Activated CD8-positive, alpha-beta T cell treated with anti-CD3 and anti-CD28 coated beads for 36 hours (primary cell): ENCODE measurements around the gene HAT1. TPM values are rescaled to one million over a fixed set of nuclear protein-coding genes. Genes with fewer than 3 reads are reported as not detected.

Experiments used
- ATAC-seq: fragments of 200-7000 bp; cut with Tn5 transposase; one replicate; pipeline ENCODE4 v1.10.0; 2021; ENCODE audit warnings: mild to moderate bottlenecking, moderate library complexity
- CTCF ChIA-PET: fragments of 350-600 bp; sonication (Branson Sonifier 250); formaldehyde crosslinking; loops from one replicate; lab custom pipeline; 2021; ENCODE audit warnings: antibody characterized with exemption; lab: Charles Lee
- POLR2A ChIA-PET: fragments of 350-600 bp; sonication (Branson Sonifier 250); formaldehyde crosslinking; loops from one replicate; lab custom pipeline; 2021; ENCODE audit warnings: antibody characterized with exemption; lab: Charles Lee
- DNase-seq: peaks from one replicate; pipeline ENCODE4 v3.0.0-alpha.2; 2020
- H3K27ac Mint-ChIP-seq: one replicate; pipeline ENCODE4 v1.8.0; 2021; ENCODE audit warnings: mild to moderate bottlenecking, mixed read lengths
- H3K27me3 Mint-ChIP-seq: one replicate; pipeline ENCODE4 v1.8.0; 2021; ENCODE audit warnings: mixed read lengths
- H3K36me3 Mint-ChIP-seq: one replicate; pipeline ENCODE4 v1.8.0; 2021; ENCODE audit warnings: low read depth, mixed read lengths
- H3K4me1 Mint-ChIP-seq: one replicate; pipeline ENCODE4 v1.8.0; 2021; ENCODE audit warnings: low read depth, mixed read lengths
- H3K4me3 Mint-ChIP-seq: one replicate; pipeline ENCODE4 v1.8.0; 2021; ENCODE audit warnings: mild to moderate bottlenecking, moderate library complexity, mixed read lengths
- H3K9me3 Mint-ChIP-seq: one replicate; pipeline ENCODE4 v1.8.0; 2021; ENCODE audit warnings: mixed read lengths
- intact Hi-C: fragments of 100-400 bp; cut with micrococcal nuclease; formaldehyde crosslinking; loops from one replicate; pipeline ENCODE4 v1.10.0; 2022
- total RNA-seq, 2 experiments: library from RNA; stranded (reverse); gene quantifications; one replicate each; pipeline ENCODE4 v1.2.3, GENCODE V29; 2021
- TF ChIP-seq, protein P1 (sequence below): fragments of 200-600 bp; IDR thresholded peaks from one replicate; pipeline ENCODE4 v1.8.0; 2022; ENCODE audit warnings: antibody characterized with exemption, mild to moderate bottlenecking

Gene HAT1
- total RNA-seq, 2 experiments from 2014 or later = 75.2 to 79.4 TPM

DNA sequence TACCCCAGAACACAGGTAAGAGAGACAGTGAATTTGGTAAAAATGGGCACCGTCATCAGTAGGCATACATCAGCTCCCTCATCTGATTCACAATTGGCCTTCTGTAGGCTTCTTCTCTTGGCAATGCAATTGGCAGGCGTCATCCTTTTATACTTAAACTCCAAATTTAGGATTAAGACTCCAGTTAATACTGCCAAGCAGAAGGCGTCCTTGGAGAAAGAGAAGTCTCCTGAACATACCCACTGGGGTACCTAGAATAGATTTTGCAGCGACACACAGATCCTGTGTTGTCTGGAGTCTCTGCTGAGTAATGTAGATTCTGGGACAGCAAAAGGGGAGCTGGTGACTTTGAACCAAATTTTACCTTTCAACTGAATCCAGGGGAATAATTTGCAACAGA, 76.9 kb downstream of the HAT1 start:
- ChIA-PET CTCF (no interaction called here), POLR2A (interaction anchor here (0.6 to 1.6 kb wide), 4 partner anchors 11 to 295 kb away, joined by 3 to 5 read pairs (median 3); partner anchors contain the start of gene HAT1)
- TF ChIP-seq, protein P1, sequence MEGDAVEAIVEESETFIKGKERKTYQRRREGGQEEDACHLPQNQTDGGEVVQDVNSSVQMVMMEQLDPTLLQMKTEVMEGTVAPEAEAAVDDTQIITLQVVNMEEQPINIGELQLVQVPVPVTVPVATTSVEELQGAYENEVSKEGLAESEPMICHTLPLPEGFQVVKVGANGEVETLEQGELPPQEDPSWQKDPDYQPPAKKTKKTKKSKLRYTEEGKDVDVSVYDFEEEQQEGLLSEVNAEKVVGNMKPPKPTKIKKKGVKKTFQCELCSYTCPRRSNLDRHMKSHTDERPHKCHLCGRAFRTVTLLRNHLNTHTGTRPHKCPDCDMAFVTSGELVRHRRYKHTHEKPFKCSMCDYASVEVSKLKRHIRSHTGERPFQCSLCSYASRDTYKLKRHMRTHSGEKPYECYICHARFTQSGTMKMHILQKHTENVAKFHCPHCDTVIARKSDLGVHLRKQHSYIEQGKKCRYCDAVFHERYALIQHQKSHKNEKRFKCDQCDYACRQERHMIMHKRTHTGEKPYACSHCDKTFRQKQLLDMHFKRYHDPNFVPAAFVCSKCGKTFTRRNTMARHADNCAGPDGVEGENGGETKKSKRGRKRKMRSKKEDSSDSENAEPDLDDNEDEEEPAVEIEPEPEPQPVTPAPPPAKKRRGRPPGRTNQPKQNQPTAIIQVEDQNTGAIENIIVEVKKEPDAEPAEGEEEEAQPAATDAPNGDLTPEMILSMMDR = no peak
- H3K27ac Mint-ChIP-seq = peak overlapping the region; percentile 66
- H3K4me3 Mint-ChIP-seq = peak overlapping the region; percentile 78
- H3K36me3 Mint-ChIP-seq = peaks cover 5% of the 10 kb centered on the region
- peaks cover 9% of the 10 kb centered on the region for H3K27me3 Mint-ChIP-seq
- intact Hi-C loops = no loop called here
- peaks cover 22% of the 10 kb centered on the region for H3K4me1 Mint-ChIP-seq
- peak; percentile 2 for ATAC-seq
- H3K9me3 Mint-ChIP-seq = no peaks in the 10 kb centered on the region
- no peak for DNase-seq

DNA sequence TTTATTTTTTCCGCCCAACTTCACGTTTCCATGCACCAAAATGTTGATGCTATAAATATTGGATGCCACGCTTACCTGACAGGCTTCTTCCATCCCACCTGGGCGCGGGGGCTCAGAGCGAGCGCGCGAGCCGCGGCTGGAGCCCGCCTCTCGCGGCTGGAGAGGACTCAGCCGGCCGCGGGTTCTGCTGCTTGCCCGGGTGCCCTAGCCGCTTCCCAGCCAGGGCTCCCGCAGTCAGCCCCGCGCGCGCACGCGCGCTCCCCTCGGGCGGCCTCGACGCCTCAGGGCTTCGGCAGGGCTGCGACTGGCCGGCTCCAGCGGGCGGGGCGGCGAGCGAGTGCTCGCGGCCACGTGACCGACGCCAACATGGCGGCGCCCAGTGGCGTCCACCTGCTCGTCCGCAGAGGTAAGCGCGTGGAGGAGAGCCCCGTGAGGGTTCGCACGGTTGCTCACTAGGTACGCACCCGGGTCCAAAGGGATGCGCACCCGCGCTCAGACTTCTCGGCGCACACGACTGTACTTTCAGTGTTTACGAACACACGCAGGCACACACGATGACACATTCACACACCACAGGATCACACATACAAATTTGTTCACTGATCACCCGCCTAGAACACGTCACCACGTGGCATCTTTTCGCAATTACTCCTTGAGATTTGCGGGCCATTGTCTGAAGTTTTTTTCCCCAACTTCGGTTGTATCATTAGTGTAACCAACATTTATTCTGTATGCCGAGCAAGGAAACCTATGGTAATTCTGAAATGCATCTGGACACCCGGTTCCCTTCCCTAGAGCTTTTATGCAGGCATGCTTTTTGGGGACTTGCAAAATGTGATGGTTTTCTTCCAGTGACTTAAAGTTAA, 77.6 kb downstream of the HAT1 start, which contains the start of gene METAP1D:
METAP1D (plus strand) TSS at position 350 of the 866 bp plus-strand sequence; CDS start at position 367, 17 bp downstream.
- Mint-ChIP-seq H3K36me3 (peaks cover 5% of the 10 kb centered on the region), H3K27ac (peak within 1 kb of the TSS; percentile 92), H3K9me3 (no peaks in the 10 kb centered on the region), H3K4me3 (peak within 1 kb of the TSS; percentile 78), H3K4me1 (peaks cover 22% of the 10 kb centered on the region), H3K27me3 (peaks cover 4% of the 10 kb centered on the region)
- ChIA-PET CTCF (interaction anchor here (0.6 to 1.0 kb wide), 4 partner anchors 38 to 426 kb away, joined by 3 read pairs; no protein-coding TSS in a partner anchor), POLR2A (interaction anchor here (0.6 to 1.6 kb wide), 6 partner anchors 10 to 296 kb away, joined by 3 to 5 read pairs (median 3); partner anchors contain the start of genes HAT1 and SLC25A12)
- ATAC-seq (peak; percentile 97), DNase-seq (peak; percentile 90)
- TF ChIP-seq, protein P1 = no peak
- intact Hi-C loops = no loop called here

DNA sequence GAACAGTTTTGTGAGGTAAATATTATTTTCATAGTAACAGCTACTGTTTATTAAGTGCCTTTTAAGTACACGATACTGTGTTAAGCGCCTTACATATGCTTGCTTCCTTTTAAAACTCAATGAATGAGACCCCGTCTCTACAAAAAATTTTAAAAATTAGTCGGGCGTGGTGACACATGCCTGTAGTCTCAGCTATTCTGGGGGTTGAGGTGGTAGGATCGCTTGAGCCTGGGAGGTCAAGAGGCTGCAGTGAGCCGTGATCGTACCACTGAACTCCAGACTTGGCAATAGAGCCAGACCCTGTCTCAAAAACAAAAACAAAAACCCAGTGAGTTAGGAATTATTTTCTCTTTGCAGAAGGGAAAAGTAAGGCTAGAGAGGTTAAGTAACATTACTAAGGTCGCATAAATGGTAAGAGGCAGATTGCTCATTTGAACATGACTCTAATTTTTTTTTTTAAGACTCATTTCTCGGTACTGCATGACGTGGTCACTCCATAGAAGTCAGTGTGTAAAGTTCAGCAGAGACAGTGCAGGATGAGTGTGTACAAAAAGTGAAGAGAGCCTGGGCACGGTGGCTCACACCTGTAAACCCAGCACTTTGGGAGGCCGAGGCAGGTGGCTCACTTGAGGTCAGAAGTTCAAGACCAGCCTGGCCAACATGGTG, 78.6 kb downstream of the HAT1 start:
- POLR2A ChIA-PET = interaction anchor here (0.8 to 1.6 kb wide), 3 partner anchors 15 to 107 kb away, joined by 3 to 5 read pairs (median 3); partner anchors contain the start of genes HAT1 and SLC25A12
- CTCF ChIA-PET = interaction anchor here (0.7 to 1.0 kb wide), 3 partner anchors 37 to 427 kb away, joined by 3 read pairs; no protein-coding TSS in a partner anchor

DNA sequence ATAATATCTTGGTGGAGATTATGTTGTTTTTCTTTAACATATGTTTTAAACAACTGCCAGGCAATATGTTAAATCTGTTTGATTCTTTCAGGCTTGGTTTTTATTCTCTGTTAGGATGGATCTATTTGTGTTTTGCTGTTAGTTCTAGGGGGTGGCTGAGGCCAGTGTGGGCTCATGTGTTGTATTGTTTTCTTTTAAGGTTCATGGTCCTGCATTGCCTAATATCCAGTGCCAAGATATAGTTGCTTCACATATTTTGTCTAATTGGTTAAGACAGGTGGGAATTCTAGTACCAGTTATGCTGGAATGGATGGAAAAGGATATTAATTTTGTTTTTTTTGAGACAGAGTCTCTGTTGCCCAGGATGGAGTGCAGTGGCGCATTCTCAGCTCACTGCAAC, 85.1 kb downstream of the HAT1 start:
- TF ChIP-seq, protein P1 = no peak
- DNase-seq = no peak
- Mint-ChIP-seq H3K27me3 (no peaks in the 10 kb centered on the region), H3K36me3 (peaks cover 12% of the 10 kb centered on the region), H3K4me1 (peaks cover 12% of the 10 kb centered on the region), H3K27ac (no peak overlapping the region), H3K4me3 (no peak overlapping the region), H3K9me3 (peaks cover 3% of the 10 kb centered on the region)
- ChIA-PET POLR2A (no interaction called here), CTCF (no interaction called here)
- no peak for ATAC-seq
- intact Hi-C loops = no loop called here

More for the DNA sequence above, 78.6 kb downstream of the HAT1 start:
- ATAC-seq (no peak), DNase-seq (no peak)
- Mint-ChIP-seq H3K4me1 (peaks cover 22% of the 10 kb centered on the region), H3K9me3 (no peaks in the 10 kb centered on the region), H3K27ac (peak overlapping the region; percentile 92), H3K36me3 (peaks cover 5% of the 10 kb centered on the region), H3K4me3 (peak overlapping the region; percentile 78), H3K27me3 (peaks cover 1% of the 10 kb centered on the region)
- TF ChIP-seq, protein P1 = no peak
- intact Hi-C loops = no loop called here
